Fibroblast of skin of right biceps (primary cell): ENCODE results near the gene TM7SF3.
"Not testable (repeated sequence)": the region's sequence is repeated elsewhere in the genome, so short reads cannot be mapped to it uniquely, and the experiment has no call there.

Experiments
- DNase-seq: peaks from one replicate; pipeline ENCODE4 v3.0.0-alpha.2; 2013

The TM7SF3 gene

DNA sequence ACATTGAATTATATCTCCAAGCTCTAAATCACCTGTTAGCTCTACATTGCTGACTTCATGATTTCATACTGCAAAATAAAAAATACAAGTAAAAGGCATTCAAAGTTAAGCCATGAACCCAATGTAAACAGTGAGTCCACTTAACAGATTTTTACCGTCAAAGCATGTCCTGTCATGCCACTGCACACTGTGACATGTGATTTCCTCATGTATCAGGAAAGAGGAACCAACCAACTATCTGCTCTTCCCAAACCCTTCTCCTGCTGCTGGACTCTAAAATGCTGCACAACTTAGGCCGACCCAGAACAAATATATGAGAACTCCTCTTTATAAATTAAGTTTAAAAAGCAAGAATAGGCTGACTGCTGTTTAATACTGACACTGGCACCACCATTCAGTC lies 37.5 kb downstream of the TM7SF3 start:
- DNase-seq = no peak

GRCh38 chr12:26971963-26972362 lies 42.2 kb downstream of the TM7SF3 start:
- no peak for DNase-seq

- no peak for DNase-seq
These were observed 44.0 kb downstream of the TM7SF3 start for GRCh38 chr12:26970136-26970535.

DNA sequence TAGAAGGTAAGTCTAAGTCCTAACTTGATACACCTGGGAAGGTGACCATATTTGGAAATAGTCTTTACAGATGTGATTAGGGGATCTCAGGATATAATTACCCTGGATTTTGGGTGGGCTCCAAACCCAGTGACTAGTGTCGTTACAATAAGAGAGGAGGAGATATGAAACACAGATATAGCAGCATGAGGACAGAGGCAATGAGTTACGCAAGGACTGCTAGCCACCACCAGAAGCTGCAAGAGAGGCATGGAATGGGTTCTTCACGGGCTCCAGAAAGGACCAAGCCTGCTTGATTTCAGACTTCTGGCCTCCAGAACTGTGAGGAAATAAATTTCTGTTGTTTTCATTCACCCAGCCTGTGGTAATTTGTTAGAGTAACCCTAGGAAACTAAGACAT lies 47.3 kb downstream of the TM7SF3 start:
- no peak for DNase-seq

DNA sequence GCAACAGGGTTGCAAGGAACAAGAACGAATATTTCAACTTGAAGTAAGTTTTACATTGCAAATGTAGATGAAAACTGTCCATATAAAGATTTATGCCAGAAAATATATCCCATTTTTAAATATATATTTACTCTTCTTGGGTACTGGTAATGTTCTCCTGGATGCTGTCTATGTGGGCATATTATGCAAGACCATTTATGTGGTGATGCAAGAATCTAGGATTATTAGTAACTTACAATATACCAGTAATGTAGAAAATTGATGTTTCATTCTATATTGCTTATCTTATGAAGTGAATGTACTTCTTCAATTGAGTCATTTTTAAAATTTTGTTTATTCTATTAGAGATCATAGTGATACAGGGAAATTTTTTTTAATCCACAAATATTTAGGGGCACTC lies 50.8 kb downstream of the TM7SF3 start:
- no peak for DNase-seq

GRCh38 chr12:26961803-26962202 lies 52.4 kb downstream of the TM7SF3 start:
- no peak for DNase-seq

- DNase-seq = not testable (repeated sequence)
These were observed 52.8 kb downstream of the TM7SF3 start for GRCh38 chr12:26961391-26961790.

DNA sequence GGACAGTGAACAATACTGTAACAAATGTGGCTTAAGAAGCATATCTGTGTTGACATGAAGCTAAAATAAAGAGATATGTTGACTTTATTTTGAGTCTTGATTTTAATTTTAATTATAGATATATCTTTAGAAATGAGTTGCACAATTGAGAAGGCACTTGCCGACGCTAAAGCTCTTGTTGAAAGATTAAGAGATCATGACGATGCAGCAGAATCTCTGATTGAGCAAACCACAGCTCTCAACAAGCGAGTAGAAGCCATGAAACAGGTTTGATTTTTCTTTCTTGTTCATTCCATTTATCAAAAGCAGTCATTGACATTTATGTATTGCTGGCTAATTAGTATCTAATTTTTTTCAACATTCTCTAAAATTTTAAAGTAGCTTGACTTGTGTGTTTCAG lies 60.2 kb downstream of the TM7SF3 start:
- DNase-seq = no peak

DNA sequence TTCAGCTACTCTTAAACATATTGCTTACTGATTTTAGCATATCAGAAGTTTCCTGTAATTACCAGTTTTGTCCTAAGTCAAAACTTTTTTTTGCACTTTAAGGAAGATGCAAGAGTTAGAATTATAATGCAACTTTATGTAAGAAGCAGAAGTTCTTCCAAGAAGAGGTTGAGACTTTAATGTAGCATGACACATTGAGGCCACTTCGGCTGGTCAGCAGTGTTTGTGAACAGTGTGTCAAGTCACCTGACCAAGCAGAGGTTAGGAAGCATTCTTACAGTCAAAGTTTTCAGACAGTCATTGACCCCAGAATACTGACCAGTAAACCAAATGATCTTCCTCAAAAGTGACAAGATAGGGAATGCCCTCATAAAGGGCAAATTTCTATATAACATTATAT lies 60.7 kb downstream of the TM7SF3 start:
- DNase-seq = no peak

DNA sequence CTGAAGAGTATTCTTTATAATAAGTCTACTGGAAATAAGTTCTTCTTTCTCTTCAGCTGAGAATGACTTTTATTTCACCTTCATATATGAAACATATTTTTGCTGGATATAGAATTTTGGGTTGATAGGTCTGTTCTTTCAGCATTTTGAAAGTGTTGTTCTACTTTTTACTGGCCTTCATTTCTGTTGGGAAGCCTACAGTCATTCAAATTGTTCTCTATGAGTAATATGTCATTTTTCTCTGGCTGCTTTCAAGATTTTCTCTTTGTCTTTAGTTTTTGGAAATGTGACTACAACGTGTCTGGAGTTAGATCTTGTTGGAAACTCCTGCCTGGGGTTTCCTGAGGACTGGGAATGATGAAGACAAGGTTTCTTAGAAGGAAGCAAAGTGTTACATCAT lies 65.9 kb downstream of the TM7SF3 start:
- no peak for DNase-seq

- DNase-seq = no peak
These were observed 73.0 kb downstream of the TM7SF3 start for GRCh38 chr12:26941215-26941594.

GRCh38 chr12:26940516-26941214 lies 73.5 kb downstream of the TM7SF3 start:
- DNase-seq = no peak

DNA sequence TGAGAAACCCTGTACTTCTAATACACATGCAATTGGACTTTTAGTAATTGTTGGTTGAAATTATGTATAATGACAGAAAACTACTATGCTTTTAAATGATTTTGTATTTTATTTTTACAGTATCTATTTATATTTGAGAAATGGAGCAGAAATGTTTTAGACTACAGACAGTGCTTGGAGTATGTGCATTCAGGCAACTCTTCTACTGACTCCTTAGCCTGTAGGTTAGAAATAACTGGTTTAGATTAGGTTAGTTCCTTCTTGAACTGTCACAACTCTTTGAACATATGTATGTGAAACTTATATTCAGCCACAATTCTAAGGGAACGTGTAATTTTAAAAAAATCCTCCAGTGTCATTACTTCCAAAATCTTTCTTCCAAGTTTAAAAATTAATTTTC lies 74.2 kb downstream of the TM7SF3 start:
- DNase-seq = no peak

- no peak for DNase-seq
These were observed 74.9 kb downstream of the TM7SF3 start for GRCh38 chr12:26939192-26939832.

DNA sequence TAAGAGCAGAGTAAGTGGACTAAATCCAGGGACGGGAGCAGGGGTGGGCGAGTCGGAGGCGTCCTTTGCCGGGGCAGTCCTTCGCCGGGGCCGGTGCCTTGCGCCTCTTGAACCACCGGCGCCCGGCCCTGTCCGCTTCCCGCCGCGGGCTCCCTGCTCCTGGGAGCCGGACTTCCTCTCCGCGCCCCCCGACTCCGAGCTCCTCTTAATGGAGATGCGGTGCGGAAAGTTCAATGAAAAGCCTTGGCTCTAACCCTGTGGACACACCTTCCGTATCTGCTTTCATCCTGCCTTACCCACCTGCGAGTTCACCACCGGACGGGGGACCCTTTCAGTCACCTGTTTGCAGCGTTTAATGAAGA lies 75.5 kb downstream of the TM7SF3 start:
- DNase-seq = no peak

- DNase-seq = peak; percentile 99
These were observed 76.1 kb downstream of the TM7SF3 start, which contains the start of the genes FGFR1OP2 and INTS13 for GRCh38 chr12:26937863-26938700. Gene FGFR1OP2, plus strand, starts transcription at chr12:26938470. Its CDS starts 15,689 bp downstream, at chr12:26954159. Gene INTS13, minus strand, starts transcription at chr12:26937981. Its CDS starts 1,178 bp downstream, at chr12:26936803.

GRCh38 chr12:26937443-26937862 lies 76.7 kb downstream of the TM7SF3 start:
- DNase-seq = no peak

DNA sequence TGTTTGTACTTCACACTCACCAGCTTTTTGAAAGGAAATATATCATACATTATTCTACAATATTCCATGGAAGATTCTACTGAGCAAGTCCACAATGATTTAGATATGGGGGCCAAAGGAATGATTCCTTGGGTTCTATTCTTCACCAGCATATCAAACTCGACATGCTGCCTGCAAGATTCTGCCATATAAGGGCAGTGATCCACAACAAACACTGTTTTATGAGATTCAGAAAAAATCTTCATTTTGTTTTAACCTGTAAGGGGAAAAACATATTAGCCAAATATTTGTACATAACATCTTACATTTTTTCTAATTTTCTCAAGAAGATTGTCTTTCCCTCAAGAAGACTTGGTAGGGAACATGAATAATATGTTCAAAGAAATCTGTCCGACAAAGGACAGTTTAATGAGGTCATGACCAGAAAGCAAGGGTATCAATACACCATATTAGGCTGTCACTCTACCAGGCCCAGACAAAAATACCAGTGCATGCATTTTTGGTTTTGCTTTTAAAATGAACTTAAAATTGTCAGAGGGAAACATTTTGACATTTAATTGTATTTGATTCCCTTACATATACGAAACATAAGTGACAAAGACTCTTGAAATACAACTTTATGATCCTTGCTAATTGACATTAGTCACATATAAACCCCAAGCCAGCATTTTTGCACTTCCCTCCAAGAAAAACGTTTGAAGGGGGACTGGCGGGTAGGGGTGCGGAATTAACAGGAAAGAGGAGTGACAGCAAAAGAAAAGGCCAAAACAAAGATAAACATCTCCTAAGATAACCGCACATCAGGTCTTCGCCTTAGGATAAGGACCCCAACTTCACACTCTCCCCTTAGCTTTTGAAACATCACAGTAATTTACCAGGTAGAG lies 77.4 kb downstream of the TM7SF3 start:
- peak; percentile 18 for DNase-seq

DNA sequence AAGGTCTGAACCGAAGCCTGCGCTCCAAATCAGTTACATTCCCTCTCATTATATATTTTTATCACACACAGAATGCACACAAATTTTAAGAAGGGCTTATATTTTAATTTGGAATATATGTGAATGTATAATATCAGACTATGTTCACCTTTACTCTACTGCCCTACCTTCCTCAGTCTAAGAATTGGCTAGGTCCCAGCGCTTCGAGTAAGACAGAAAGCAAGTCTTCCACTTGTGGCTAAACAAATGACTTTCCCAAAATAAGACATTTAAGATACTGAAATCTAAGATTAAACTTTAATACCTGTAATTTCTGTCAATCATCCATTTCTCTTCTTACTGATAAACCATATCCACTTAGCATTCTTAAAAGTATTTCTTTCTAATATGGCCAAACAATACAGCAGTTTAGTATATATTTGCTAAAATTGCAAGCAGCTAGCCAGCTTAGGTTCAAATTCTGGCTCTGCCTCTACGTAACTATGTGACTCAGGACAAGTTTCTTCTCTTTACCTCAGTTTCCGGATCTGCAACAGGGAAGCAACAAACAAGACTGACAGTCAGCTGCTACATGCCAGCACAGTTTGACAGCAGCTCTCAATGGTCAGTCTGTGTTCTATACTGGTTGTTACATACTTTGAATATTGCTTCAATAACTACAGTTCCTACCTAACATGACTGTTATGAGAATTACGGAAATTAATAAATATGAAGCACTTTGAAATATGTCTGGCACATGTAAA lies 78.4 kb downstream of the TM7SF3 start:
- no peak for DNase-seq

DNA sequence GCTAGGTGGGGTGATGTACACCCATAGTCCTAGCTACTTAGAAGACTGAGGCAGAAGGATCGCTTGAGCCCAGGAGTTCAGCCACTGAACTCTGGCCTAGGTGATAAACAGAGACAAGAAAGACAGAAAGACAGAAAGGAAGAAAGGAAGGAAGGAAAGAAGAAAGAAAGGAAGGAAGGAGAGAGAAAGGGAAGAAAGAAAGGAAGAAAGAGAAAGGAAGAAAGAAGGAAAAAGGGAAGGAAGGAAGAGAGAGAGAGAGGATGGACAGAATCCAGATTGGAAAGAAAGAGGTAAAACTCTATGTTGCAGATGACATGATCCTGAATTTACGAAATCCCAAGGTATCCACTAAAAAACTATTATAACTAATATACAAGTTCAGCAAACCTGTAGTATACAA lies 84.6 kb downstream of the TM7SF3 start:
- no peak for DNase-seq

GRCh38 chr12:26928661-26929060 lies 85.5 kb downstream of the TM7SF3 start:
- no peak for DNase-seq
